Type B pancreatic cell (in vitro differentiated cells): Measurements from ENCODE around the gene NCK2. TPM values are rescaled to one million over a fixed set of nuclear protein-coding genes. Genes with fewer than 3 reads are reported as not detected.

Source experiments
- DNase-seq: peaks from one replicate; pipeline ENCODE4 v3.0.0; 2021; ENCODE audit warnings: mixed read lengths; ENCODE audit not compliant: unreplicated experiment; ENCODE audit errors: extremely low spot score
- H3K27ac Mint-ChIP-seq: 2 replicates; pipeline ENCODE4 v1.8.0; 2021; ENCODE audit warnings: mild to moderate bottlenecking, mixed read lengths
- H3K27me3 Mint-ChIP-seq: 2 replicates; pipeline ENCODE4 v1.8.0; 2021; ENCODE audit warnings: mixed read lengths
- H3K36me3 Mint-ChIP-seq: 2 replicates; pipeline ENCODE4 v1.8.0; 2021; ENCODE audit warnings: mixed read lengths
- H3K4me1 Mint-ChIP-seq: one replicate; pipeline ENCODE4 v1.8.0; 2021; ENCODE audit warnings: mixed read lengths; ENCODE audit not compliant: unreplicated experiment
- H3K4me3 Mint-ChIP-seq: 2 replicates; pipeline ENCODE4 v1.8.0; 2021; ENCODE audit warnings: mild to moderate bottlenecking, mixed read lengths
- H3K9me3 Mint-ChIP-seq: 2 replicates; pipeline ENCODE4 v1.8.0; 2021; ENCODE audit warnings: mixed read lengths
- CTCF ChIP-seq: fragments of 200-600 bp; sonication (generic); conservative IDR thresholded peaks from 2 replicates; pipeline ENCODE4 v1.5.0; 2021; ENCODE audit warnings: antibody characterized with exemption, mild to moderate bottlenecking
- total RNA-seq: library from RNA; stranded (reverse); gene quantifications from 2 replicates; pipeline ENCODE4 v1.2.1, GENCODE V29; 2021; ENCODE audit warnings: low replicate concordance

NCK2 gene
- total RNA-seq, 1 donor from 2014 or later, result 86.4 TPM

DNA sequence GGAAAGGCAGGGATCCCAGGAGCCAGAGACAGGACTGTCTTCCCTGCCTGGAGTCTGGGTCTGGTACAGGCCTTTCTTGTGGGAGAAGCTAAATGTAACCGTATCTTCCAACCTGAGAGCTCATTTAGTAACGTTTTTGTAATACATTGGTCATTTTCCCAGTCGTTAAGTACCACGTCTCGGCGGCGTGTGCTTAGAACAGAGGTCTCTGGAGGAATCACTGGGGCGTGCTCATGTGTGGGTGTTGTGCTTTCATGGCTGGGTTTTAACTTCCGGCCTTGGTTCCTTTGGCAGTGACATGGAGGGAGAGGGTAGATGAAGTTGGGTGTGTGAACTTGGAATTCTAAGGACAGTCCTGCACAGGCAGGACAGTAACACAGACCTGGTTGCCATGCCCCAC, 79.7 kb downstream of the NCK2 start:
- Mint-ChIP-seq H3K4me3 (no peak overlapping the region), H3K36me3 (peaks cover 49% of the 10 kb centered on the region), H3K9me3 (peaks cover 10% of the 10 kb centered on the region), H3K4me1 (peaks cover 49% of the 10 kb centered on the region), H3K27me3 (no peaks in the 10 kb centered on the region), H3K27ac (no peak overlapping the region)
- TF ChIP-seq CTCF, result no peak
- DNase-seq, result no peak

GRCh38 chr2:105827351-105828096, 82.8 kb downstream of the NCK2 start:
- H3K27me3 Mint-ChIP-seq, result no peaks in the 10 kb centered on the region
- peaks cover 69% of the 10 kb centered on the region for H3K36me3 Mint-ChIP-seq
- DNase-seq, result no peak
- peaks cover 37% of the 10 kb centered on the region for H3K4me1 Mint-ChIP-seq
- peaks cover 21% of the 10 kb centered on the region for H3K9me3 Mint-ChIP-seq
- H3K4me3 Mint-ChIP-seq, result no peak overlapping the region
- TF ChIP-seq CTCF, result no peak
- peak overlapping the region; percentile 79 for H3K27ac Mint-ChIP-seq

- peaks cover 65% of the 10 kb centered on the region for H3K36me3 Mint-ChIP-seq
- DNase-seq, result no peak
- no peak overlapping the region for H3K27ac Mint-ChIP-seq
- peaks cover 26% of the 10 kb centered on the region for H3K4me1 Mint-ChIP-seq
- TF ChIP-seq CTCF, result no peak
- H3K27me3 Mint-ChIP-seq, result no peaks in the 10 kb centered on the region
- H3K9me3 Mint-ChIP-seq, result peaks cover 24% of the 10 kb centered on the region
- no peak overlapping the region for H3K4me3 Mint-ChIP-seq
Observed at GRCh38 chr2:105828558-105828957, 83.8 kb downstream of the NCK2 start.

DNA sequence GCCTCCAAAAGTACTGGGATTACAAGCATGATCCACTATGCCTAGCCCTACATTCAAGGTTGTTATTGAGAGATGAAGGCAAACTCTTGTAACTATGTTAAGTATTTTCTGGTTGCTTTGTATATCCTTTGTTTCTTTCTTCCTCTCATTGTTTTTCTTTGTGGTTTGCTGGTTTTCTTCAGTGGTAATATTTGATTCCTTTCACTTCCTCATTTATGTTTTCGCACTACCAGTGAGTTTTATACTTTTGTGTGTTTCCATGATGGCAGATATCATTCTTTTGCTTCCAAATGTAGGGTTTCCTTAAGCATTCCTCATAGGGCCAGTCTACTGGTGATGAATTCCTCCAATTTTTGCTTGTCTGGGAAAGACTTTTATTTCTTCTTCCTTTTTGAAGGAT, 90.2 kb downstream of the NCK2 start:
- peaks cover 62% of the 10 kb centered on the region for H3K36me3 Mint-ChIP-seq
- H3K9me3 Mint-ChIP-seq, result peaks cover 34% of the 10 kb centered on the region
- TF ChIP-seq CTCF, result no peak
- no peaks in the 10 kb centered on the region for H3K27me3 Mint-ChIP-seq
- H3K4me1 Mint-ChIP-seq, result peaks cover 15% of the 10 kb centered on the region
- no peak overlapping the region for H3K27ac Mint-ChIP-seq
- no peak for DNase-seq
- no peak overlapping the region for H3K4me3 Mint-ChIP-seq

DNA sequence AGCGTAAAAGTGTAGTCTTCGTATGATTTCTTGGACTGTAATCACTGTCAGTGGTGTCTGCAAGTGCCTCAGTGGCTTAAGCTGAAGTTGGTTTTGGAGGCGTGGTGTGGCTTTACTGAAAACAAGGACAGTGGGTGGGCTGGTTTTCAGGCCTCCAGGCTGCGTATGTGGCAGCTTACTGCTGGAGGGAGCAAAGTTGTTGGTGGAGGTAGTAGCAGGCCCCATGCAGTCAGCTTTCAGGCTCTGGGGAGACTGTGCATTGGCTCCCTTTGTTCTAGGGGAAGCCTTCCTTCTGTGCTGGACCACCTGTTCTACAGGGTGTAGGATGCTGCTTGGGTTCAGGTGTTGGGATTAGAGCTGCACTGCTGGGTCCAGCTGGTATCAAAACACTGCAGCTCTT, 91.6 kb downstream of the NCK2 start:
- H3K4me1 Mint-ChIP-seq, result peaks cover 27% of the 10 kb centered on the region
- H3K36me3 Mint-ChIP-seq, result peaks cover 62% of the 10 kb centered on the region
- no peak overlapping the region for H3K4me3 Mint-ChIP-seq
- H3K27ac Mint-ChIP-seq, result no peak overlapping the region
- H3K27me3 Mint-ChIP-seq, result no peaks in the 10 kb centered on the region
- no peak for DNase-seq
- peaks cover 33% of the 10 kb centered on the region for H3K9me3 Mint-ChIP-seq
- no peak for TF ChIP-seq CTCF
